Measurements from ENCODE around the gene RPL27. TPM values are rescaled to one million over a fixed set of nuclear protein-coding genes. Genes with fewer than 3 reads are reported as not detected.

Gene RPL27
- total and polyA plus RNA-seq, 2 of the 13 experiments (the other 11 are each of a cell fraction or from before 2014, with no cell fraction given) = 1,585 to 5,840 TPM

GRCh38 chr17:43024407-43025289, 26.4 kb downstream of the RPL27 start, which contains the start of gene RND2 (continued):
- TF ChIP-seq KIAA2018 (CRISPR knock-in tag; IDR thresholded peaks at IDR 0.05; ENCODE audit: borderline replicate concordance) = no peak
- TF ChIP-seq DMAP1 (CRISPR knock-in tag; IDR thresholded peaks at IDR 0.05) = peak; percentile 65; the same call in 1 of the 2 replicates
- TF ChIP-seq, protein P1, sequence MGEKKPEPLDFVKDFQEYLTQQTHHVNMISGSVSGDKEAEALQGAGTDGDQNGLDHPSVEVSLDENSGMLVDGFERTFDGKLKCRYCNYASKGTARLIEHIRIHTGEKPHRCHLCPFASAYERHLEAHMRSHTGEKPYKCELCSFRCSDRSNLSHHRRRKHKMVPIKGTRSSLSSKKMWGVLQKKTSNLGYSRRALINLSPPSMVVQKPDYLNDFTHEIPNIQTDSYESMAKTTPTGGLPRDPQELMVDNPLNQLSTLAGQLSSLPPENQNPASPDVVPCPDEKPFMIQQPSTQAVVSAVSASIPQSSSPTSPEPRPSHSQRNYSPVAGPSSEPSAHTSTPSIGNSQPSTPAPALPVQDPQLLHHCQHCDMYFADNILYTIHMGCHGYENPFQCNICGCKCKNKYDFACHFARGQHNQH (CRISPR knock-in tag; IDR thresholded peaks at IDR 0.05) = peak; percentile 79
- TF ChIP-seq PPARG (CRISPR knock-in tag; conservative IDR thresholded peaks at IDR 0.05) = peak; percentile 67; the same call in 1 of the 2 replicates
- TF ChIP-seq, protein P2, sequence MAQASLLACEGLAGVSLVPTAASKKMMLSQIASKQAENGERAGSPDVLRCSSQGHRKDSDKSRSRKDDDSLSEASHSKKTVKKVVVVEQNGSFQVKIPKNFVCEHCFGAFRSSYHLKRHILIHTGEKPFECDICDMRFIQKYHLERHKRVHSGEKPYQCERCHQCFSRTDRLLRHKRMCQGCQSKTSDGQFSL (CRISPR knock-in tag; IDR thresholded peaks at IDR 0.05) = peak; percentile 47; the same call in 1 of the 2 replicates
- TF ChIP-seq PHF21A (CRISPR knock-in tag; IDR thresholded peaks at IDR 0.05) = 0 out of 2 replicates have a peak, but pooled peaks have one; percentile 25
- TF ChIP-seq, protein P3, sequence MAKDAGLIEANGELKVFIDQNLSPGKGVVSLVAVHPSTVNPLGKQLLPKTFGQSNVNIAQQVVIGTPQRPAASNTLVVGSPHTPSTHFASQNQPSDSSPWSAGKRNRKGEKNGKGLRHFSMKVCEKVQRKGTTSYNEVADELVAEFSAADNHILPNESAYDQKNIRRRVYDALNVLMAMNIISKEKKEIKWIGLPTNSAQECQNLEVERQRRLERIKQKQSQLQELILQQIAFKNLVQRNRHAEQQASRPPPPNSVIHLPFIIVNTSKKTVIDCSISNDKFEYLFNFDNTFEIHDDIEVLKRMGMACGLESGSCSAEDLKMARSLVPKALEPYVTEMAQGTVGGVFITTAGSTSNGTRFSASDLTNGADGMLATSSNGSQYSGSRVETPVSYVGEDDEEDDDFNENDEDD (CRISPR knock-in tag; IDR thresholded peaks at IDR 0.05; ENCODE audit: borderline replicate concordance) = peak; percentile 13; the same call in 1 of the 2 replicates
- no peak for TF ChIP-seq SMARCC2 (IDR thresholded peaks at IDR 0.05)
- TF ChIP-seq ZNF841 (CRISPR knock-in tag; IDR thresholded peaks at IDR 0.05; ENCODE audit: borderline replicate concordance) = no peak
- TF ChIP-seq BRD4 (CRISPR knock-in tag; IDR thresholded peaks at IDR 0.05) = no peak
- TF ChIP-seq ZNF781 (CRISPR knock-in tag; IDR thresholded peaks at IDR 0.05; ENCODE audit: borderline replicate concordance, not compliant biosample characterization) = peak; percentile 85
- TF ChIP-seq GTF3A (CRISPR knock-in tag; conservative IDR thresholded peaks at IDR 0.05) = no peak
- 0 out of 2 replicates have a peak, but pooled peaks have one; percentile 77 for TF ChIP-seq ARHGAP35 (CRISPR knock-in tag; IDR thresholded peaks at IDR 0.05; ENCODE audit: borderline replicate concordance)
- TF ChIP-seq ZSCAN12 (CRISPR knock-in tag; IDR thresholded peaks at IDR 0.05) = peak; percentile 71; the same call in 1 of the 2 replicates
- TF ChIP-seq RBM22 (optimal IDR thresholded peaks at IDR 0.05; ENCODE audit: low read length) = peak; percentile 54
- peak; percentile 82 for TF ChIP-seq CBX5 (CRISPR knock-in tag; IDR thresholded peaks at IDR 0.05; ENCODE audit: borderline replicate concordance)
- TF ChIP-seq ZNF674 (CRISPR knock-in tag; IDR thresholded peaks at IDR 0.05; ENCODE audit: low read depth) = no peak
- TF ChIP-seq JUND (CRISPR knock-in tag; IDR thresholded peaks at IDR 0.05) = peak; percentile 81; the same call in 1 of the 2 replicates

All from HepG2 (cell line).